Measurements from ENCODE around the gene PASK. TPM values are rescaled to one million over a fixed set of nuclear protein-coding genes. Genes with fewer than 3 reads are reported as not detected.

The PASK gene
- total and polyA plus RNA-seq, 9 of the 15 experiments (the other 6 are each of a cell fraction or from before 2014, with no cell fraction given): 1.5 to 30.3 (median 9.9) TPM

GRCh38 chr2:241148891-241149674 lies at the start of gene PASK (continued):
- TF ChIP-seq, protein P1, sequence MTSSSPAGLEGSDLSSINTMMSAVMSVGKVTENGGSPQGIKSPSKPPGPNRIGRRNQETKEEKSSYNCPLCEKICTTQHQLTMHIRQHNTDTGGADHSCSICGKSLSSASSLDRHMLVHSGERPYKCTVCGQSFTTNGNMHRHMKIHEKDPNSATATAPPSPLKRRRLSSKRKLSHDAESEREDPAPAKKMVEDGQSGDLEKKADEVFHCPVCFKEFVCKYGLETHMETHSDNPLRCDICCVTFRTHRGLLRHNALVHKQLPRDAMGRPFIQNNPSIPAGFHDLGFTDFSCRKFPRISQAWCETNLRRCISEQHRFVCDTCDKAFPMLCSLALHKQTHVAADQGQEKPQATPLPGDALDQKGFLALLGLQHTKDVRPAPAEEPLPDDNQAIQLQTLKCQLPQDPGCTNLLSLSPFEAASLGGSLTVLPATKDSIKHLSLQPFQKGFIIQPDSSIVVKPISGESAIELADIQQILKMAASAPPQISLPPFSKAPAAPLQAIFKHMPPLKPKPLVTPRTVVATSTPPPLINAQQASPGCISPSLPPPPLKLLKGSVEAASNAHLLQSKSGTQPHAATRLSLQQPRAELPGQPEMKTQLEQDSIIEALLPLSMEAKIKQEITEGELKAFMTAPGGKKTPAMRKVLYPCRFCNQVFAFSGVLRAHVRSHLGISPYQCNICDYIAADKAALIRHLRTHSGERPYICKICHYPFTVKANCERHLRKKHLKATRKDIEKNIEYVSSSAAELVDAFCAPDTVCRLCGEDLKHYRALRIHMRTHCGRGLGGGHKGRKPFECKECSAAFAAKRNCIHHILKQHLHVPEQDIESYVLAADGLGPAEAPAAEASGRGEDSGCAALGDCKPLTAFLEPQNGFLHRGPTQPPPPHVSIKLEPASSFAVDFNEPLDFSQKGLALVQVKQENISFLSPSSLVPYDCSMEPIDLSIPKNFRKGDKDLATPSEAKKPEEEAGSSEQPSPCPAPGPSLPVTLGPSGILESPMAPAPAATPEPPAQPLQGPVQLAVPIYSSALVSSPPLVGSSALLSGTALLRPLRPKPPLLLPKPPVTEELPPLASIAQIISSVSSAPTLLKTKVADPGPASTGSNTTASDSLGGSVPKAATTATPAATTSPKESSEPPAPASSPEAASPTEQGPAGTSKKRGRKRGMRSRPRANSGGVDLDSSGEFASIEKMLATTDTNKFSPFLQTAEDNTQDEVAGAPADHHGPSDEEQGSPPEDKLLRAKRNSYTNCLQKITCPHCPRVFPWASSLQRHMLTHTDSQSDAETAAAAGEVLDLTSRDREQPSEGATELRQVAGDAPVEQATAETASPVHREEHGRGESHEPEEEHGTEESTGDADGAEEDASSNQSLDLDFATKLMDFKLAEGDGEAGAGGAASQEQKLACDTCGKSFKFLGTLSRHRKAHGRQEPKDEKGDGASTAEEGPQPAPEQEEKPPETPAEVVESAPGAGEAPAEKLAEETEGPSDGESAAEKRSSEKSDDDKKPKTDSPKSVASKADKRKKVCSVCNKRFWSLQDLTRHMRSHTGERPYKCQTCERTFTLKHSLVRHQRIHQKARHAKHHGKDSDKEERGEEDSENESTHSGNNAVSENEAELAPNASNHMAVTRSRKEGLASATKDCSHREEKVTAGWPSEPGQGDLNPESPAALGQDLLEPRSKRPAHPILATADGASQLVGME (CRISPR knock-in tag; IDR thresholded peaks at IDR 0.05): no peak
- TF ChIP-seq MTF1 (CRISPR knock-in tag; IDR thresholded peaks at IDR 0.05; ENCODE audit: borderline replicate concordance) (no peak), FUS (optimal IDR thresholded peaks at IDR 0.05; ENCODE audit: low read depth, low read length) (no peak), TFAM (CRISPR knock-in tag; conservative IDR thresholded peaks at IDR 0.05) (no peak), HDAC2 (IDR thresholded peaks at IDR 0.05) (no peak), FOXK2 (conservative IDR thresholded peaks at IDR 0.05 in 1 of 2, IDR thresholded peaks at IDR 0.05 in 1 of 2; ENCODE audit: low read depth in 2 of 2) (no peak)
- TF ChIP-seq, protein P2, sequence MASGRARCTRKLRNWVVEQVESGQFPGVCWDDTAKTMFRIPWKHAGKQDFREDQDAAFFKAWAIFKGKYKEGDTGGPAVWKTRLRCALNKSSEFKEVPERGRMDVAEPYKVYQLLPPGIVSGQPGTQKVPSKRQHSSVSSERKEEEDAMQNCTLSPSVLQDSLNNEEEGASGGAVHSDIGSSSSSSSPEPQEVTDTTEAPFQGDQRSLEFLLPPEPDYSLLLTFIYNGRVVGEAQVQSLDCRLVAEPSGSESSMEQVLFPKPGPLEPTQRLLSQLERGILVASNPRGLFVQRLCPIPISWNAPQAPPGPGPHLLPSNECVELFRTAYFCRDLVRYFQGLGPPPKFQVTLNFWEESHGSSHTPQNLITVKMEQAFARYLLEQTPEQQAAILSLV (tag; IDR thresholded peaks at IDR 0.05): no peak
- TF ChIP-seq, protein P3, sequence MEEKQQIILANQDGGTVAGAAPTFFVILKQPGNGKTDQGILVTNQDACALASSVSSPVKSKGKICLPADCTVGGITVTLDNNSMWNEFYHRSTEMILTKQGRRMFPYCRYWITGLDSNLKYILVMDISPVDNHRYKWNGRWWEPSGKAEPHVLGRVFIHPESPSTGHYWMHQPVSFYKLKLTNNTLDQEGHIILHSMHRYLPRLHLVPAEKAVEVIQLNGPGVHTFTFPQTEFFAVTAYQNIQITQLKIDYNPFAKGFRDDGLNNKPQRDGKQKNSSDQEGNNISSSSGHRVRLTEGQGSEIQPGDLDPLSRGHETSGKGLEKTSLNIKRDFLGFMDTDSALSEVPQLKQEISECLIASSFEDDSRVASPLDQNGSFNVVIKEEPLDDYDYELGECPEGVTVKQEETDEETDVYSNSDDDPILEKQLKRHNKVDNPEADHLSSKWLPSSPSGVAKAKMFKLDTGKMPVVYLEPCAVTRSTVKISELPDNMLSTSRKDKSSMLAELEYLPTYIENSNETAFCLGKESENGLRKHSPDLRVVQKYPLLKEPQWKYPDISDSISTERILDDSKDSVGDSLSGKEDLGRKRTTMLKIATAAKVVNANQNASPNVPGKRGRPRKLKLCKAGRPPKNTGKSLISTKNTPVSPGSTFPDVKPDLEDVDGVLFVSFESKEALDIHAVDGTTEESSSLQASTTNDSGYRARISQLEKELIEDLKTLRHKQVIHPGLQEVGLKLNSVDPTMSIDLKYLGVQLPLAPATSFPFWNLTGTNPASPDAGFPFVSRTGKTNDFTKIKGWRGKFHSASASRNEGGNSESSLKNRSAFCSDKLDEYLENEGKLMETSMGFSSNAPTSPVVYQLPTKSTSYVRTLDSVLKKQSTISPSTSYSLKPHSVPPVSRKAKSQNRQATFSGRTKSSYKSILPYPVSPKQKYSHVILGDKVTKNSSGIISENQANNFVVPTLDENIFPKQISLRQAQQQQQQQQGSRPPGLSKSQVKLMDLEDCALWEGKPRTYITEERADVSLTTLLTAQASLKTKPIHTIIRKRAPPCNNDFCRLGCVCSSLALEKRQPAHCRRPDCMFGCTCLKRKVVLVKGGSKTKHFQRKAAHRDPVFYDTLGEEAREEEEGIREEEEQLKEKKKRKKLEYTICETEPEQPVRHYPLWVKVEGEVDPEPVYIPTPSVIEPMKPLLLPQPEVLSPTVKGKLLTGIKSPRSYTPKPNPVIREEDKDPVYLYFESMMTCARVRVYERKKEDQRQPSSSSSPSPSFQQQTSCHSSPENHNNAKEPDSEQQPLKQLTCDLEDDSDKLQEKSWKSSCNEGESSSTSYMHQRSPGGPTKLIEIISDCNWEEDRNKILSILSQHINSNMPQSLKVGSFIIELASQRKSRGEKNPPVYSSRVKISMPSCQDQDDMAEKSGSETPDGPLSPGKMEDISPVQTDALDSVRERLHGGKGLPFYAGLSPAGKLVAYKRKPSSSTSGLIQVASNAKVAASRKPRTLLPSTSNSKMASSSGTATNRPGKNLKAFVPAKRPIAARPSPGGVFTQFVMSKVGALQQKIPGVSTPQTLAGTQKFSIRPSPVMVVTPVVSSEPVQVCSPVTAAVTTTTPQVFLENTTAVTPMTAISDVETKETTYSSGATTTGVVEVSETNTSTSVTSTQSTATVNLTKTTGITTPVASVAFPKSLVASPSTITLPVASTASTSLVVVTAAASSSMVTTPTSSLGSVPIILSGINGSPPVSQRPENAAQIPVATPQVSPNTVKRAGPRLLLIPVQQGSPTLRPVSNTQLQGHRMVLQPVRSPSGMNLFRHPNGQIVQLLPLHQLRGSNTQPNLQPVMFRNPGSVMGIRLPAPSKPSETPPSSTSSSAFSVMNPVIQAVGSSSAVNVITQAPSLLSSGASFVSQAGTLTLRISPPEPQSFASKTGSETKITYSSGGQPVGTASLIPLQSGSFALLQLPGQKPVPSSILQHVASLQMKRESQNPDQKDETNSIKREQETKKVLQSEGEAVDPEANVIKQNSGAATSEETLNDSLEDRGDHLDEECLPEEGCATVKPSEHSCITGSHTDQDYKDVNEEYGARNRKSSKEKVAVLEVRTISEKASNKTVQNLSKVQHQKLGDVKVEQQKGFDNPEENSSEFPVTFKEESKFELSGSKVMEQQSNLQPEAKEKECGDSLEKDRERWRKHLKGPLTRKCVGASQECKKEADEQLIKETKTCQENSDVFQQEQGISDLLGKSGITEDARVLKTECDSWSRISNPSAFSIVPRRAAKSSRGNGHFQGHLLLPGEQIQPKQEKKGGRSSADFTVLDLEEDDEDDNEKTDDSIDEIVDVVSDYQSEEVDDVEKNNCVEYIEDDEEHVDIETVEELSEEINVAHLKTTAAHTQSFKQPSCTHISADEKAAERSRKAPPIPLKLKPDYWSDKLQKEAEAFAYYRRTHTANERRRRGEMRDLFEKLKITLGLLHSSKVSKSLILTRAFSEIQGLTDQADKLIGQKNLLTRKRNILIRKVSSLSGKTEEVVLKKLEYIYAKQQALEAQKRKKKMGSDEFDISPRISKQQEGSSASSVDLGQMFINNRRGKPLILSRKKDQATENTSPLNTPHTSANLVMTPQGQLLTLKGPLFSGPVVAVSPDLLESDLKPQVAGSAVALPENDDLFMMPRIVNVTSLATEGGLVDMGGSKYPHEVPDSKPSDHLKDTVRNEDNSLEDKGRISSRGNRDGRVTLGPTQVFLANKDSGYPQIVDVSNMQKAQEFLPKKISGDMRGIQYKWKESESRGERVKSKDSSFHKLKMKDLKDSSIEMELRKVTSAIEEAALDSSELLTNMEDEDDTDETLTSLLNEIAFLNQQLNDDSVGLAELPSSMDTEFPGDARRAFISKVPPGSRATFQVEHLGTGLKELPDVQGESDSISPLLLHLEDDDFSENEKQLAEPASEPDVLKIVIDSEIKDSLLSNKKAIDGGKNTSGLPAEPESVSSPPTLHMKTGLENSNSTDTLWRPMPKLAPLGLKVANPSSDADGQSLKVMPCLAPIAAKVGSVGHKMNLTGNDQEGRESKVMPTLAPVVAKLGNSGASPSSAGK (IDR thresholded peaks at IDR 0.05): 0 out of 2 replicates have a peak, but pooled peaks have one; percentile 12
